Myocyte (in vitro differentiated cells): Measurements from ENCODE around the gene TMTC2. TPM values are rescaled to one million over a fixed set of nuclear protein-coding genes. Genes with fewer than 3 reads are reported as not detected.
"Not testable (repeated sequence)": the region's sequence is repeated elsewhere in the genome, so short reads cannot be mapped to it uniquely, and the experiment has no call there.

Experiments used
- DNase-seq: peaks from one replicate; pipeline ENCODE4 v3.0.0-alpha.2; 2012; ENCODE audit warnings: low read depth
- total RNA-seq: library from RNA; depleted of rRNA; stranded (reverse); fragments of >200 nt; gene quantifications from 2 replicates; pipeline ENCODE4 v1.2.3, GENCODE V29; 2014

TMTC2 gene
- total RNA-seq, 1 donor from 2014 or later, result 0.78 TPM

DNA sequence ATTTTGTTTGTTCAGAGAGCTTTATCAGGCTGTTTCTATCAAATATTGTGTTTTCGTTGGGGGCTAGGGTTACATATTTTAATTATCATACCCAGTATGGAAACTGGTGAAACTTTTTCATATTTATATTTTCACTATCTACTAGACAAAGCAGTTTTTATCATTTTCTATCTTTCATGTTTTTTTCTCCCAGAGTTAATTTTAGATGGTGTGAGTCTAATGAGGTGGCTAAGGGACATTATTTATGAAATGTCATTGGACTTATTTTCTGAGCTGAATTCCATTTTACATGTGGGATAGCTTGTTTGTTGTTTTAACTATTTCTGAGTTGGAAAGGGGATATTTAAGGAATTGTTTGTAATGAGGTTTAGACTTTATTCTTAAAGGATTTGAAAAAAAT lies 100.3 kb downstream of the TMTC2 start:
- DNase-seq, result no peak

GRCh38 chr12:82788594-82788993 lies 101.9 kb downstream of the TMTC2 start:
- no peak for DNase-seq

- no peak for DNase-seq
Observed at GRCh38 chr12:82789674-82790073, 103.0 kb downstream of the TMTC2 start.

GRCh38 chr12:82793751-82794281 lies 107.1 kb downstream of the TMTC2 start:
- DNase-seq, result no peak

DNA sequence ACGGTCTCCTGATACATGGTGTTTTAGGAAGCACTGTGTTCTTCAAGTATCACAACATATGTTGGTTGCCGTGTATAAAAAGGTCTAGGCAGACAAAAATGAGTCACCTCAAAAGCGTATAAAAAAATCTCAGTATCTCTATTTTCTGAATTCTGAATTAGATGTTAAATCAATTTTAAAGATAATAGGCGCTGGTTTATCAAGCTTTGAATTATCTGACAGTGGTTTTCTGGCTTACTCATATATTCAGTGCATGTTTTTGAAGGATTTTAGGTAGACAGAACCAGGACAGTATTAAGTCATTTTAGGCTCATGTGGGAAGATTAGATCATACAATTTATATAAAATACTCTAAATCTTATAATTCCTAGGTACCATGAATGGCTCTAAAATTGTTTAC lies 110.8 kb downstream of the TMTC2 start:
- no peak for DNase-seq

GRCh38 chr12:82800185-82800584 lies 113.5 kb downstream of the TMTC2 start:
- DNase-seq, result no peak

GRCh38 chr12:82801951-82802610 lies 115.4 kb downstream of the TMTC2 start:
- no peak for DNase-seq

DNA sequence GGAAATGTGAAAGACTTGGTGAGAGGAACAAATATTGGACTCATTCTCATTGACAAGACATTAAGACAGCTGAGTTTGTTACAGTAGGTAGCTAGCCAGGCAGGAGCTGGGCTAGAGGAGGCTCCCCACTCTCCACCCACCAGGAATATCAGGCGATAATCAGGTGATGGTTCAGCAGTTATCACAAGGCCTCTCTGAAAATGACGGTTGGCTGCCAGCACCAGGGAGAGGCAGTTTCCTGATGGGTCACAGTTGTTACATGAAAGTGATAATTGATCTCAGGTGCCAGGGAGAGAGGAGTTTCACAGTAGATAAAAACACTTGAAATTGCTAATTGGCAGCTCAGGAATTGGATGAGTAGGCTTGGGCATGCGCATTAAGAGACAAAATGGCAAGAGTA lies 116.5 kb downstream of the TMTC2 start:
- no peak for DNase-seq

- no peak for DNase-seq
Observed at GRCh38 chr12:82804601-82805000, 117.9 kb downstream of the TMTC2 start.

GRCh38 chr12:82805004-82805403 lies 118.3 kb downstream of the TMTC2 start:
- not testable (repeated sequence) for DNase-seq

DNA sequence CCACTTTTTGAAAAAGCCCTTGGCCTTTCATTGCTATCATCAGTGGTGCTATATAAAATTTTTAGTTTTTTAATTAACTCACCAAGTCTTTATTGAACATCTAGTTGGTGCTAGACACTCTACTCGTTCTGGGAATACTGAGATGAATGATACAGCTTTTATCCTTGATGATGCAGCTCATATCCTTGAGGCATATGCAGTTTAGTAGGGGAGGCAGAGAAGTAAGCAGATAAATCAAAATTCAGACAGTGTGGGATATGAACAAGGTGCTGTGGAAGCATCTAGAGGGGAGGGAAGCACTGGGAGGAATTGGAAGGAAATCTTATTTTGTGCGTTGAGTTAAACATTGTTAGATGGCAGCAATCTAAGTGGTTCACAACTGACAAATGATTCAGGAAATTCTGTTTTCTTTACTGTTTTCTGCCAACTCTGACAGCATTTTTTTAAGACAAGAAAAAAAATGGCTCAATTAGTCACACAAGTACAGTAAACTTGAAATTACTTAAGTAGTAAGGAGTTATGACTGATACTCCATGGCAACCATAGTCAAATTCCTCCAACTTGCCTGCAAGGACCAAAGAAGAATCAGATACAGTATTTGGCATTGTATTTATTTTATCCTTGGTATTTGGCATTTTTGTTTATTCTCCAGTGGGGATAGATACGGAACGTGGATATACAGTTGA lies 119.2 kb downstream of the TMTC2 start:
- DNase-seq, result no peak

- DNase-seq, result no peak
Observed at GRCh38 chr12:82807132-82807737, 120.5 kb downstream of the TMTC2 start.

DNA sequence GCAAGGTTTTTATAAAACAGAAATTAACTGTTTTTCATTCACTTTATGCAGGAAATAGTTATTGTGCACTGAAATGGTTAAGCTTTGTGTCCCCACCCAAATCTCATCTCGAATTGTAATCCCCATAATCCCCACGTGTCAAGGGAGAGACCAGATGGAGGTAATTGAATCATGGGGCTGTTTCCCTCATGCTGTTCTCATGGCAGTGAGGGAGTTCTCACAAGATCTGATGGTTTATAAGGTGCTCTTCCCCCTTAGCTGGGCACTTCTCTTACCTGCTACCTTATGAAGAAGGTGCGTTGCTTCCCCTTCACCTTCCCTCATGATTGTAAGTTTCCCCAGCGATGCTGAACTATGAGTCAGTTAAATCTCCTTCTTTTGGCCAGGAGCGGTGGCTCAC lies 123.9 kb downstream of the TMTC2 start:
- no peak for DNase-seq

GRCh38 chr12:82817368-82817767 lies 130.7 kb downstream of the TMTC2 start:
- DNase-seq, result no peak

DNA sequence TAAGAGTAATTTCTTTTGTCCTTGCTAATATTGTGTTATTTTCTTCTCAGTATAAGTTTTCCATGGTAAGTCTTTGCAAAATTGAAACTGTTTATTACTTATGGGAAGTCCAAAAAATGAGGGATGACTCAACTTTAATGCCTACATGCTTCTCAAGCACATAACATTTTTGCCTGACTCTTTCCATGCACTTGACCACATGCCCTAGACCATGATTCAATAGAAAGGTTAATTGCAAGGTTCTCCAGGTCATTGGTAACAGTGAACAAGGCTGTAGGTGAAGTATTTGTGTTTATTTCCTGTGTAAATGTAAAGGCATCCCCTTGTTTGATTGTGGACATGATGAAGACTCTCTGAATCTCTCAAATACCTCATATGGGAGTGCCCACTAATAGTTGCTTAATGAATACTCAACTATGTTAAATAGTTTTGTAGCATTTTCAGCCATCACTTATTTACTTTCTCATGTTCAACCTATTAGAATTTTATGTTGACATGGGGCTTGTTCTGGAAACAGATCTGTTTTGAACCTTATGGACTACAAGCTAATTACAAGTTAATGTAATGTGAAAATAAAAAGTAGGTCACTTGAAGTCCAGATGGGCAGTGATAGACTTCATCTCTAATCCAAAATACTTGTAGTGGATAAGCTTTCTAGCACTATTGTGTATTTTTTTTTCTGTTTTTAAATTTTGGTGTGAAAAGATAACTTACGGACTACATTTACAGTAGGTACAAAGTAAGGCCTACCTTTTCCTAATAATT lies 131.7 kb downstream of the TMTC2 start:
- no peak for DNase-seq

DNA sequence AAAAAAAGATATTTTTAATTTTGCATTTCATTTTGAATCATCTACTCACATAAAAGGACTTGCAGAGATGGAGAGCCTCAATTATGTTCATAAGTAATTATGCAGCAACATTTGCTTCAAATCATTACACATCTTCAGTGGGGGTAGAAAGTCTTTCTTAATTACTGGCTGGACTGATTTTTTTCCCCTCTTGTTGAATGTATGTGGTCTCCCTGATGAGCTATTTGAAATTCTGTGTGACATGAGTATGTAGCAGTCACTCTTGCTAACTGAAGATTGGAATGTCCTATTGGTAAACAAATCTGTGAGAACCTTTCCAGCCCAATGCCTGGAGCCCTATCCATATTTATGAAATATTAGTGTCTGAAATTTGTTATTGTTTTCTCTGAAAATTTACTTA lies 139.8 kb downstream of the TMTC2 start:
- no peak for DNase-seq

DNA sequence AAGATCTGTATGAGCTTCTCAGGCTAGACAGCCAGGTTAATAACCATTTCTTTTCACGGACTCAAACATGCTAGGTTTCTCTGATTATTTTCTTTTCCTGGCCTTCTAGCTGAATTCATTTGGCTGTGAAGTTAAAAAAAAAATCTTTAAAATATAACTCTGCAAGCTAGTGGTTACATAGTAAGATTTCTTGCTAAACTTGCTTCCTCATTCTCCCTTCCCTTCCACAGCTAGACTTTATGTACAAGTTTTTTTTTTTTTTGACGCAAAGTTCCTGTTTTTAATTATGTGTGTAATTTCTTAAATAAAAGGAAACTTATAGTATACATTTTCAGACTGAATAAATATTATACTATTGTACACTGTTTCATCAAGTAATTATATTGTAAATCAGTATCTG lies 145.4 kb downstream of the TMTC2 start:
- no peak for DNase-seq

GRCh38 chr12:82832981-82833380 lies 146.3 kb downstream of the TMTC2 start:
- DNase-seq, result no peak

DNA sequence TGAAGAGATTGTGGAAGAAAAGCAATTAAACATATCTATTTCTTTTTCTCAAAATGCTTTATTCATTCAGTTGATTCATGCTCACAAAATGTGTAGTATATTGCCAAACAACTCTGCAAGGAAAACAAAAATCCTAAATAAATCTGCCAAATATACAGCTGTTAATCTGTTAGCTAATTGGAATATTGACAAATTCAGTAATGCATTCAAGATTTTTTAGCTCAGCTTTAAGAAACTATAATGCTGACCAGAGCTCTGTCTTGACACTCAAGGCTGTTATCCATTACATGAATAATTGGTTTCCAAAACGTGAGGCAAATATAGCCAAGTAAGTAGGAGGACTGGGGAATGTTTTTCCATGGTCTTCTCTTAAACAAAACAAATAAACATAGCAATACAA lies 146.8 kb downstream of the TMTC2 start:
- DNase-seq, result no peak

DNA sequence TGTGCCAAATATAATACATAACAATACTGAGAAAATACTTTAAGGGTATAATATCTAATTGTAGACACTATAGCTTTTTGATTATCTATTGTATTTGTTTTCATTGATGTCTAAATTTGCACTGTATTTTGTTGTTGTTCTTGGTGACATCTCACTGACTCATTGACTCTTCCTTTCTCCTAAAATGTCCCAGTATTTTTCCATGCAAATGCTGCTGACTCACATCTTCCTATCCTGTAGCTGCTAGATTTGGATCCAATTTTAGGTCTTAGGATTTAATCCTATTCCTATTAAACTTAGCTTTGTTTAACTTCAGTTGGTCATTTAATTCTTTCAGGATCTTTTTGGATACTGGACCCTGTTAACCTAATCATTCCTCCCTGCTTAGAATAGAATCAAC lies 148.5 kb downstream of the TMTC2 start:
- DNase-seq, result peak; percentile 10

- no peak for DNase-seq
Observed at GRCh38 chr12:82838131-82838551, 151.4 kb downstream of the TMTC2 start.

GRCh38 chr12:82838827-82839226 lies 152.1 kb downstream of the TMTC2 start:
- DNase-seq, result no peak
